Epithelial cell of umbilical artery (primary cell): ENCODE data around the gene SPARC. TPM values are rescaled to one million over a fixed set of nuclear protein-coding genes. Genes with fewer than 3 reads are reported as not detected.

Source experiments
- total RNA-seq: library from RNA; depleted of rRNA; stranded (reverse); fragments of >200 nt; gene quantifications from 2 replicates; pipeline ENCODE4 v1.2.3, GENCODE V29; 2014

SPARC gene
- total RNA-seq = 702 and 1,012 TPM in 2 replicates

GRCh38 chr5:151686674-151687407, at the start of gene SPARC:
Gene SPARC, minus strand, starts transcription at chr5:151686915. Its CDS starts 10,727 bp downstream, at chr5:151676188.

Other genes starting within 250 kb of the SPARC start
- gene SLC36A1, start 239.3 kb downstream of the SPARC start, total RNA-seq = 2.6 and 5.9 TPM in 2 replicates
- gene FAT2, start 95.6 kb downstream of the SPARC start, total RNA-seq = under 0.01 TPM in 1 of 2 replicates, not detected in the other
- gene ATOX1, start 71.7 kb upstream of the SPARC start, total RNA-seq = 69.3 and 95.5 TPM in 2 replicates
- 233 and 716 TPM in 2 replicates for gene G3BP1, start 85.0 kb upstream of the SPARC start, total RNA-seq
- not detected in 2 replicates for gene GLRA1, start 237.9 kb upstream of the SPARC start, total RNA-seq